HPDE6-E6E7 (cell line): ENCODE results near the gene SDHAF2.
"Not testable (repeated sequence)": the region's sequence is repeated elsewhere in the genome, so short reads cannot be mapped to it uniquely, and the experiment has no call there.

Experiments used
- DNase-seq: peaks from one replicate; pipeline ENCODE4 v3.0.0; 2011; ENCODE audit warnings: missing footprints; ENCODE audit errors: extremely low spot score

Gene SDHAF2

DNA sequence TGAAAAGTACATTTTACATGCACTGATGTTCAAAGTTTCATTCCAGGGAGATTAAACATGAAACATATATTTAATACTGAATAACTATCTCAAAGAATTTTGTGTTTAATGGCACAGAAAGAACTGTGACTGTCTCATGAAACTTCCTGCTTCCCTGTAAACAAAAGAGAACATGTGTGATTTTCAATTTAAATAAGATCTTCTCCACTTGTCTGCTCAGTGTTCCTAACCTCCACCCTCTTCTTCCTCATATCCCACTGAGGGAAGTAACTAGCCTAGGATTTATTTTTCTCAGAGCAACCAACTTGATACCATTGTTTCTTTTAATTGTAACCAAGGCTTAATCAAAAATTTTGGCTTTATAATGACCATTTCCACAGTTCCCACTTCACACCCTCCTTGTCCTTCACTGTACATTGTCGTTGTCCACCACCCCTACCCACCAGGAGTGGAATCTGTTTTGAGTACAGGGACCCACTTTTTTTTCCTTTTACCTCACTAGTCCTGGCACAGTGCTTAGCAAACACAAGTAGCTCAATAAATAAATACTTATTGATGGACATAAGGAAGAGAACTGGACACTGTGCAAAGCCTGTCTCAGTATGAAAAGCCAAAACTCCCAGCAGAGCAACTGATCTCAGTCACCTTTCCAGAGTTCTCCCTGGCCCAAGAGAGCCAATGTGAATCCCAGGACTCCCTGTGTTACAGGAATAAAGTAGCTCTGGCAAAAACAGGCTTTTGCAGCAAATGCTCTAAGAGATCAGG is 4.4 kb upstream of the SDHAF2 start:
- DNase-seq: no peak

GRCh38 chr11:61429346-61429690 is 606 bp upstream of the SDHAF2 start:
- DNase-seq: peak; percentile 28

DNA sequence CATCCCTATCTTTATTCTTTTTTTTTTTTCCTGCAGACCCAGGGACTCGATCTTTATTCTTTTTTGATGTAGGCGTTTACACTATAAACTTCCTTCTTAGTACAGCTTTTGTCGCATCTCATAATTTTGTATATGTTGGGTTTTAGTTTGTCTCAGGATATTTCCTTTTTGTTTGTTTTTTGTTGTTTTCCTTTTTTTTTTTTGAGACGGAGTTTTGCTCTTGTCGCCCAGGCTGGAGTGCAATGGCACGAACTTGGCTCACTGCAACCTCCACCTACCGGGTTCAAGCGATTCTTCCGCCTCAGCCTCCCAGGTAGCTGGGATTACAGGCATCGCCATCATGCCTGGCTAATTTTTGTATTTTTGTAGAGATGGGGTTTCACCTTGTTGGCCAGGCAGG is 915 bp downstream of the SDHAF2 start:
- not testable (repeated sequence) for DNase-seq

DNA sequence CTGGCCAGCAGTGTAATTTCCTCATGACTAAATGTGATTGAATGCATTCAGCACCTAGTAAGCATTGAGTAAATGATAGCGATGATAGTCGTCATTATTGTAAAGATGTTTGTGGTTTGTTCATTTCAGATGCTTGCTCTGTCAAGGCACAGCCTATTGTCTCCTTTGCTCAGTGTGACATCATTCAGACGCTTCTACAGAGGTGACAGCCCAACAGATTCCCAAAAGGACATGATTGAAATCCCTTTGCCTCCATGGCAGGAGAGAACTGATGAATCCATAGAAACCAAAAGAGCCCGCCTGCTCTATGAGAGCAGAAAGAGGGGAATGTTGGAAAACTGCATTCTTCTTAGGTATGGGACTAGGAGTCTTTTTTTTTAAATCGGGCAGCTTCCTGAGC is 7.6 kb downstream of the SDHAF2 start:
- DNase-seq: no peak

- no peak for DNase-seq
Observed at GRCh38 chr11:61439615-61440014, 9.7 kb downstream of the SDHAF2 start.

- DNase-seq: no peak
Observed at GRCh38 chr11:61442616-61443015, 12.7 kb downstream of the SDHAF2 start.

DNA sequence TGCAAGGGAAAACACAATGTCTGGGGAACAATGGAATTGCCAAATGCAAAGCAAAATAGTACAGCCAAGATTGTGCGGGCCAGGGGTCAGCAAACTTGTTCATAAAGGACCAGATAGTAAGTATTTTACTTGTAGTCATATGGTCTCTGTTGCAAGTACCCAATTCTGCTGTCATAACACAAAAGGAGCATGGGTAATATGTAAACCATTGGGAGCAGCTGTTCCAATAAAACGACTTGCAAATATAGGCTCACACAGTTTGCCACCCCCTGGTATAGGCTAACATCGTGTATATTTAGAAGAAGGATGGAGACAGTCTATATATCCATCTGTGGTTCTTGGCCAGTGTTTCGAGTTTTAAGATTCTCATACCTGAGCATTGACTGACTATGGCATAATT is 15.6 kb downstream of the SDHAF2 start:
- no peak for DNase-seq

DNA sequence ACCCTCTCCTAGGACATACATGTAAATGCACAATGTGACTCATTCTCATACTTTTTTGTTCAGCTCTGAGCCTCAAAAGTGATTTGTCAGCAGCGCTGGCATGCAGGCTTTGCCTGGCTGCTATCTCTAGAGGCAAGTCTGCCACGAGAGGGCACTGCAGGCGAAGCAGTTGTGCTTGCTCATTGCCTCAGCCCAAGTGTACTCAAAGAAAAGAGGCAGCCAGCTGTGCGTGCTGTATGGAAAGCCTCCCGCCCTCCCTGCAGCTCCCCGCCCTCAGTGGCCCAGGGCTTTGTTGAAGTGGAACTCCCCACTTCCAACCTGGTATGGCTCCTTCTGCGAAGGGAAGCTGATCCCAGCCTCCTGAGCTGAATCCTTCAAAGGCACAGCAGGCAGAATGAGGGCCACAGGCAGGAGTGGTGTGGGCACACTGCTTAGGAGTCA is 16.3 kb downstream of the SDHAF2 start:
- DNase-seq: peak; percentile 90

DNA sequence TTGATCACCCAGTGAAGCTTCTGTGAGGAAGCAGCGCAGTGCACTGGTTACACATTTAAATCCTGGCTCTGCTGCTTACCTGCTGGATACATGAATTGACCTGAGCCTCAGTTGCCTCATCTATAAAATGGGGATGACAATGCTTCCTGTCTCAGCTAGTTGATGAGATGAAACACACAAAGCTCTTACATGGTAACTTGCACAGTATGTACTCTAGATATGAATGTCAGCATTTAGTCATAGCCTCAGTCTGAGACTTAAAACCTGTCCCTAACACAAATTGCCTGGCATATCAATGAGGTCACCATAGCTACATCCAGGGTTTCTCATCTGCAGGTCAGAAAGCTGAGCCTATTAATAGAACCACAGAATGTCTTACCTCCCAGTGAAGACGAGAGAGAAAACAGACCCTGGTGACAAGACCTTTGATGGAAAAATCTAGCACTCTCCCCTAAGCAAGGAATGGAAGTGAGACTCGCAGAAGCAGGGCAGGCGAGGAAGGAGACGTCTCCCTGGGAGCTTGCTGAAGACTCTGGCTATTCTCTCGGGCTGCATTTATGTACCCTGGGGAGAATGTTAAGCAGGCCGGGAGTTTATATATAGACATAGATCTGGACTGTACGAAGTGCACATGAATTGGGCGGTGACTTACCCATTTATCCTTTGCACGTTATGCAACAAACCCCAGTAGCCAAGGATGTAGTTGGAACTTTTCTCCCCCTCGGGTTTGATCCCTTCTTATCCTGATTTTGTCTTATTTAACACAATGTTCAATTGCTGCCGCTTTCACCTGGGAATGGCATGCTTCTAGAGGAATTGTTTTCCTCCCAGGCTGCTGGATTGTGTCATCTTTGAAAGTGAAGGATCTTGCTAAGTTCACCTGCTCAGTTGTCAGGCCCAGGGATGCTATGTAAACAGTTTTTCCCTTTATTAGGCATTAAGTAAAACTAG is 18.0 kb downstream of the SDHAF2 start:
- DNase-seq: no peak

DNA sequence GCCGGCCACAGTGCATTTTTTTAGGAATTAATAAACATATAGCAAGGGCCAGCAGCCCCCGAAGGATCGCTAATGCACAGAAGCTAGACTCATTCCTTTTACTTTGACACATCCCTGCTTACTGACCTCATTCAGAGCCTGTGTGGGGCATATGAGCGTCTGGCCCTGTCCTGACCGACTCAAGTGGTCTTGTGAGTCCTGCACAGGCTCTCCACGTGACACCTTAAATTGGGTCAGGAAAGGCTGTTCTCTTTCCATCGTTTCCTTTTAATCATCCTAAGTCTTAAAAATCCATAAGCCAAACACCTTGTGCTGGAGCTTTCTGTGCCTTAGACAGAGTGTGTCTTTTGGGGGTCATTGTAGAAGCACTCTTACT is 18.6 kb downstream of the SDHAF2 start:
- no peak for DNase-seq

DNA sequence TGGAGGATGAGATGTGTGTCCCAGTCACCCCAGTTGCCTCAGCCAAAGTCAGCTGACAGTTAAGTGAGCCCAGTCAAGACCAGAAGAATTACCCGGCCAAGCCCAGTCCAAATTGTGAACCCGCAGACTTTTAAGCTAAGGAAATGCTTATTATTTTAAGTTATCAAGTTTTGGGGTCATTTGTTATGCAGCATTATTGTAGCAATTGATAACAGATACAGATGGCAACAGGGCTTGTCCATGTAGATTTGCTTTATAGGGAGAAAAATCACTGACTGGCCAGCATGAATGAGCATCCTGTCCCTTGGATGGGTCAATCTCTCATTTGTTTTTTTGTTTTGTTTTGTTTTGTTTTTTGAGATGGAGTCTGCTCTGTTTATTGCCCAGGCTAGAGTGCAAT is 22.9 kb downstream of the SDHAF2 start:
- DNase-seq: no peak

DNA sequence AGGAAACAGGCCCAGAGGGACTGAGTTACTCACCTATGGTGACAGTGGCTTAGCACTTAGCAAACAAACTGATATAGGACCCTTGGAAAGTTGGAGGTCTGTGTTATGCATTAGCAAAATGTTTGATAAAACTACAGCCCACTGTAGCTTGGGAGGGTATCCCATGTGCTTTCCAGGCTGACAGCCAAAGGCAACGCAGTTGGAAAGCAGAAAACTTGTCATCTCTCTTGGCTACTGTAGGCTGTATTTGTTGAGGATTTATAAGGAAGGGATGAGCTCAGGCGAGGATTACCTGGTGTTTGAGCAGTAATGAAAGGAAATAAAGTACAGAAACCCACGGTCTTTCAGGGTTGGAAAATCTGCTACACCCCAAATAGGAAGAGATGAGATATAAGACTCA is 23.8 kb downstream of the SDHAF2 start:
- no peak for DNase-seq

- DNase-seq: no peak
Observed at GRCh38 chr11:61454520-61454919, 24.6 kb downstream of the SDHAF2 start.

DNA sequence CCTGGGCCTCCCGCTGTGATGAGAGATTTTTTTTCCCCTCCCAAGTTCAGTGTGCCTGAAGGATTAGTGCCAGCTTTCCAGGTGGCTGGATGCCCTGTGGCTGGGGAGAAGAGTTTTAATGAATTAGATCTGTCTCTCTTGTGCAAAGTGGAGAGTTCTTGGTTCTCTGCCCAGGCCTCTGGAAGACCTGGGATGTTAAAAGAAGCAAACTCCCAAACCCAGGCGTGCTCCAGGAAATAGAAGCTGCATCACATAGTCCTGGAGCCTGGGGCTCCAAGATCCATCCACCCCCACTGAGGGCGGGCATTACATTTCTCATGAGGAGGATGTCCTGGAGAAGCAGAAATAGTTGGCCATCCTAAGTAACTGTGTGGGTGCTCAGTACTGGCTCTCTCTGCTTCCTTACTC is 30.6 kb downstream of the SDHAF2 start:
- no peak for DNase-seq

DNA sequence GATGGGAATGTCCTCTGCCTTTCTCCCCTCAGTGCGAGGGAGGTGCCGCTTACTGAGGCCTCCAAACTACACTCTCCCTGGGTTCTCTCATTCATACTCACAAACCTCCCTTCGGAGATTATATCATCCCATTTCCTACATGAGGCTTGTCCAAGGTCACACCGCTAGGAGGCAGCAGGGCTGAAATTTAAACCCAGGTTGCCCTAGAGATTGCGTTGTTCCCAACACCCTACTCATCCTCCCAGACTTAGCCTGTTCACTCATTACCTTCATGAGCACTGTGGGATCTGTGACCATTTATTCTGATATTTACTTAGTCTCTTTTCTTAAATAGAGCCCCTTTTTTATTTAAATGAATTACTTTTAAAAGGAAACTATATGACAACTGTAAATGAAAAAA is 31.1 kb downstream of the SDHAF2 start:
- DNase-seq: no peak

GRCh38 chr11:61467602-61468001 is 37.7 kb downstream of the SDHAF2 start:
- not testable (repeated sequence) for DNase-seq

- no peak for DNase-seq
Observed at GRCh38 chr11:61468002-61468401, 38.1 kb downstream of the SDHAF2 start.

GRCh38 chr11:61472282-61472681 is 42.4 kb downstream of the SDHAF2 start:
- DNase-seq: no peak

- no peak for DNase-seq
Observed at GRCh38 chr11:61472868-61473267, 42.9 kb downstream of the SDHAF2 start.

DNA sequence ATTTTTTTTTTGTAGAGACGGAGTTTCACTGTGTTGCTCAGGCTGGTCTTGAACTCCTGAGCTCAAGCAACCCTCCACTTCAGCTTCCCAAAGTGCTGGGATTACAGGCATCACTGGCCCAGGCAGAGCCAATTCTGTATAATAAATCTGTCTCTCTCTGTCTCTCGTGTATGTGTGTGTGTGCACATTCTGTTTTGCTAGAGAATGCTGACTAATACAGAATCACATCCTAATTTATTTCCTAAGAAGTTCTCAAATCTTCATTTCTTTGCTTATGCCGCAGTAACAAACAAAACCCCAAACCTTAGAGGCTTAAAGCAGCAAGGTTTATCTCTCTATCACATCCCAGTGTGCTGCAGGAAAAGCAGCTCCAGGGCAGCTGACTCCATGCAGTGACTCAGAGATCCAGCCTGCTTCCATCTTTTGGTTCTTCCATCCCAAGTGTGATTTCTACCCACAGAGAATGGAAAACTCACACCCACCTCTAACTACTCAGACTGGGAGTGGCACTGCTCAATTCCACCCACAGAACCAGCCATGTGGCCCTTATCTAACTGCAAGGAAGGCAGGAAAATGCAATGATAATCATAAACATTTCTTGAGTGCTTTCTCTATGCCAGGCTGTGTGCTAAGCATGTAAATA is 43.6 kb downstream of the SDHAF2 start:
- no peak for DNase-seq

DNA sequence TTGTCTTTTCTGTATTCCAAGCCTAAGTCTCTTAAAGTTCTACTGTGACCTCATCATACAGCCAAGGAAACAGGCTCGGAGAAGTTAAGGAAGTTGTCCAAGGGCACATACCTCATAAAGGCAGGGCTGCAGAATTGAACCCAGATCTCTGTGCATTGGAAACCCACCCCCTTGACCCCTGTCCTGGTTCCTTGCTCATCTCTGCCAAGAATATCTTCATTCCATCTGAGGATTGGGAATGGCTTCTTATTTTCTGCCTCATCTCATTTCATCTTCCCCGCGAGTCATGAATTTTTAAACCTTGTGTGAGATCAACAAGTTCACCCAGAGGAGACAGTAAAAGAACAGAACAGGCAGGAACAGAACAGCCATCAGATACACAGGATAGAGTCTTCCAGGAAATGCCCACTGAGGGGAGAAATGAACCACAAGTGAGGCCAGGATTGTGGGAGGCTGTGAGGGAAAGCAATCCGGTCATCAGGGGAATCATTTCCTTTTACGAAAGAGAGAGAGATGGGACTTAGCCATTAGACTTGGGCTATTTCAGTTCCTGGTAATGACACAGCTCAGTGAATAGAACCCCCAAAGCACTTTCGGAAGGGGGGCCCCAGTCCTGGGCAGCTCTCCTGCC is 44.2 kb downstream of the SDHAF2 start:
- no peak for DNase-seq

DNA sequence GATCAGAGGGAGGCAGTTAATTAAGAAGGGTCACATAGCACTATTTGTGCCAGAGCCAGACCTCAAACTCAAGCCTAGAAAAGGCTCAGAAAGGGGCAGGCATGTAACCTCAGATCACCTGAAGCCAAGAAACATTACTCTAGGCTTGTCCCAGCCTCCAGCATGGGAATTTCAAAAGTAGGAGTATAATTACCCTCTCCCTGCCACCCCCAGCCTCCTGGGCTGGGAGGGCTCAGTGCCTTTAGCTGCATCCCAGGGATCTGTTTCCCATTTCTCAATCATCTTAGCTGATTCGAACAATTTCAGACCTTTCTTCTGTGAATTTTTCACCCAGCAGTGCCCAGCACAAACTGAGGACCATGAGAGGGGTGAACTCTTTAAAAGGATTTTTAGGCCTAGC is 45.5 kb downstream of the SDHAF2 start:
- no peak for DNase-seq
